GM12878 (cell line): ENCODE data around the gene RHEBL1. TPM values are rescaled to one million over a fixed set of nuclear protein-coding genes. Genes with fewer than 3 reads are reported as not detected.

Experiments used
- ATAC-seq: fragments of 200-7000 bp; cut with Tn5 transposase; 3 replicates; pipeline ENCODE4 v1.9.1; 2020; ENCODE audit warnings: mild to moderate bottlenecking, moderate library complexity
- BruUV-seq: library from RNA; stranded (reverse); fragments of 400-500 nt; replicated peaks from 2 replicates; lab custom pipeline; 2021; lab: Mats Ljungman, UMichigan
- CTCF ChIA-PET: fragments of 300-600 bp; sonication (Branson Sonifier 250); formaldehyde crosslinking; extraction: SDS; loops from one replicate; lab custom pipeline; 2021; ENCODE audit warnings: inconsistent platforms; lab: Yijun Ruan, JAX
- POLR2A ChIA-PET: fragments of 350-600 bp; formaldehyde crosslinking; extraction: SDS; loops from one replicate; lab custom pipeline; 2021; ENCODE audit warnings: inconsistent platforms; lab: Charles Lee
- RAD21 ChIA-PET: fragments of 300-600 bp; sonication (Branson Sonifier 250); formaldehyde crosslinking; loops from one replicate; lab custom pipeline; 2023; ENCODE audit warnings: antibody characterized with exemption; ENCODE audit not compliant: unreplicated experiment; lab: Charles Lee
- SMC1A ChIA-PET: fragments of 300-600 bp; sonication (Branson Sonifier 250); formaldehyde crosslinking; loops from one replicate; lab custom pipeline; 2023; ENCODE audit not compliant: unreplicated experiment, uncharacterized antibody; lab: Charles Lee
- DNase-seq: peaks from one replicate; pipeline ENCODE4 v3.0.0-alpha.2; 2011; ENCODE audit warnings: low read depth, low spot score
- FAIRE-seq: peaks from 3 replicates; lab custom pipeline; 2011; peaks lifted over from hg19 to GRCh38; lab: Jason Lieb, UNC
- H2AFZ ChIP-seq: 2 replicates; pipeline ENCODE4 v1.6.0; 2011; ENCODE audit warnings: low read depth, low read length, control low read depth; ENCODE audit not compliant: control insufficient read depth
- H3K27ac ChIP-seq: 2 replicates; pipeline ENCODE4 v1.5.1; 2011; ENCODE audit warnings: control low read depth; ENCODE audit not compliant: control insufficient read depth, insufficient read depth
- H3K27me3 ChIP-seq, 2 experiments: replicated peaks in 1 of 2; 2 replicates each; pipeline versions ENCODE4 v1.6.0 to v1.6.1; 2011; ENCODE audit warnings: low read length in 1 of 2; ENCODE audit not compliant: control insufficient read depth in 2 of 2, insufficient read depth in 2 of 2
- H3K36me3 ChIP-seq, 2 experiments: 2 replicates each; pipeline ENCODE4 v1.5.1; 2011; ENCODE audit warnings: low read length in 1 of 2; ENCODE audit not compliant: control insufficient read depth in 2 of 2, insufficient read depth in 2 of 2
- H3K4me1 ChIP-seq: 2 replicates; pipeline ENCODE4 v1.6.1; 2011; ENCODE audit warnings: mild to moderate bottlenecking, low read length, moderate library complexity, mixed read lengths; ENCODE audit not compliant: control insufficient read depth, insufficient read depth
- H3K4me2 ChIP-seq: 2 replicates; pipeline ENCODE4 v1.6.0; 2011; ENCODE audit warnings: control low read depth; ENCODE audit not compliant: control insufficient read depth, insufficient read depth
- H3K4me3 ChIP-seq: fragments of 200-600 bp; sonication (generic); 2 replicates; pipeline ENCODE4 v1.5.1; 2016
- H3K79me2 ChIP-seq: 2 replicates; pipeline ENCODE4 v1.6.0; 2011; ENCODE audit warnings: low read length; ENCODE audit not compliant: control insufficient read depth, insufficient read depth
- H3K9ac ChIP-seq: 2 replicates; pipeline ENCODE4 v1.8.0; 2011; ENCODE audit warnings: low read length, control low read depth, mixed read lengths; ENCODE audit not compliant: control insufficient read depth, insufficient read depth
- H3K9me3 ChIP-seq: replicated peaks from 3 replicates; pipeline ENCODE4 v1.5.1; 2011; ENCODE audit warnings: mild to moderate bottlenecking, low read length; ENCODE audit not compliant: control insufficient read depth, insufficient read depth
- H4K20me1 ChIP-seq: 2 replicates; pipeline ENCODE4 v1.6.0; 2011; ENCODE audit not compliant: control insufficient read depth, insufficient read depth
- BACH1 ChIP-seq: fragments of 450-650 bp; IDR thresholded peaks from 2 replicates; pipeline ENCODE4 v1.6.1; 2017; ENCODE audit warnings: mild to moderate bottlenecking, borderline replicate concordance
- CTCF ChIP-seq, 3 experiments: IDR thresholded peaks in 2 of 3; conservative IDR thresholded peaks in 1 of 3; 2 replicates each; pipeline ENCODE4 v1.5.1; 2011; ENCODE audit warnings: low read depth in 3 of 3, low read length in 3 of 3, mild to moderate bottlenecking in 3 of 3, control low read depth in 2 of 3, moderate library complexity in 2 of 3, inconsistent platforms in 1 of 3, mixed read lengths in 1 of 3; ENCODE audit not compliant: control insufficient read depth in 2 of 3, insufficient read depth in 1 of 3; ENCODE audit errors: extremely low read depth in 1 of 3
- FOS ChIP-seq: IDR thresholded peaks from 3 replicates; pipeline ENCODE4 v1.6.1; 2011; ENCODE audit warnings: borderline replicate concordance; ENCODE audit not compliant: insufficient read length; ENCODE audit errors: extremely low read depth
- RAD21 ChIP-seq: IDR thresholded peaks from 2 replicates; pipeline ENCODE4 v1.6.1; 2011; ENCODE audit warnings: mild to moderate bottlenecking, low read depth, low read length, moderate library complexity; ENCODE audit not compliant: insufficient read depth
- SMC3 ChIP-seq: IDR thresholded peaks from 2 replicates; pipeline ENCODE4 v1.6.1; 2011; ENCODE audit warnings: low read length, improper control_type of control experiment, borderline replicate concordance
- WGBS: methylation state at CpG from one replicate; pipeline ENCODE4 v1.1.6; 2016; ENCODE audit warnings: low lambda C conversion rate; ENCODE audit not compliant: insufficient replicate concordance, insufficient coverage; ENCODE audit errors: missing lambda C conversion rate; 5-methylcytosine and 5-hydroxymethylcytosine counted together
- in situ Hi-C: fragments of 300-500 bp; cut with MboI; formaldehyde crosslinking; loops from 9 replicates; pipeline ENCODE4 v1.14.3; 2018; ENCODE audit warnings: mixed read lengths
- intact Hi-C: fragments of 100-400 bp; cut with micrococcal nuclease; formaldehyde crosslinking; loops from one replicate; pipeline ENCODE4 v1.14.2; 2022; ENCODE audit not compliant: unreplicated experiment
- polyA plus RNA-seq, 11 experiments: library from polyadenylated mRNA; depleted of rRNA in 4 of 11; unstranded in 6 of 11; stranded (reverse) in 5 of 11; fragments of >200 nt; fragmentation: Nextera tagmentation in 4 of 11; fragmentation: Illumina TruSeq in 1 of 11; extraction: Ambion mirVana in 4 of 11; extraction: Trizol in 1 of 11; gene quantifications; 1 replicate in 1 of 11; 2 replicates in 10 of 11; pipeline versions ENCODE4 v1.2.1 to v1.2.3, GENCODE V29; 2011 to 2016; ENCODE audit warnings: inconsistent platforms in 2 of 11, missing spikeins in 2 of 11, low read depth in 1 of 11
- total RNA-seq, 4 experiments: library from RNA; depleted of rRNA in 3 of 4; stranded (reverse); fragments of >200 nt in 3 of 4; fragmentation: Illumina TruSeq in 1 of 4; extraction: Trizol in 1 of 4; gene quantifications; 2 replicates each; pipeline versions ENCODE4 v1.2.1 to v1.2.3, GENCODE V29; 2013 to 2021

The RHEBL1 gene
- total and polyA plus RNA-seq, 10 of the 15 experiments (the other 5 are each of a cell fraction or from before 2014, with no cell fraction given), result 5.9 to 18.7 (median 12.0) TPM

DNA sequence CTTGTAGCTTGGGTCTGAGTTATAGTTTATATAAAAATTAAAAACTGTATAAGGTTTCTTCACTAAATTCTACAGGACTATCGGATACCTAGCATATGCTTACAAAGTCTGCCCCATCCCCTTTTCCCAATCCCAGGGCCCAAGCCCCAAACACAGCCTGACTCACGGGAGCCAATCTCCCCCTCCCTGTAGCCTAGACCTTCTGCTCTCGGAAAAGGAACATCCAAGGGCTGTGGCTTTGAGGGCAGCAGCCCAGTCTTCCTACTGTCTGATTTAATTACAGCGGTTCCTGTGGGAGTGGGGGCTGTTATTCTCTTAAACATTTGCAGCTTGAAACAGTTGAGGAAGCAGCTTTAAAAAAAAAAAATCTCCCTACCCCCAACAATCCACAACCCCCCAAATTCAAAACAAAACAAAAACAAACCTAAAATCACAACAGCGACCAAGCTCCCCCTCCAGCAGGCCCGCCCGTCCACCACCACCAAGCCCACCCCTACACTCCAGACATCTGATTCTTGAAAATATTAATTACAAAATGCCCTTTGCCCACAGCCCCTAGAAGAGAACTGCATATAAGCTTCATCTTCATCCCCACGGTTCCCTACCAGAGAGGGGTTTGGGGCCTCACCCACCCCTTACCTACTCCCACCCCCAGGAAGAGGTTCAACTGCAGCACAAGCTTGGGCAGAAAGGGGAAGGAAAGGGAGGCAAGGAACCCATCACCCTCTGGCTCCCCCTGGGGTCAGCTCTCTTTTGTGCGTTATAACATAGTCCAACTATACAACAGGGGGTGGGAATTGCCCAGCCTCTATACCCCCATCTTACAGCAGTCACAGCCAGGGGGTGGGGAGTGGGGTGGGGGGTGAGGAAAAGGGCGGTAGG lies 50.1 kb downstream of the RHEBL1 start:
- intact Hi-C loops, result no loop called here
- RAD21 ChIA-PET, result interaction anchor here (0.6 to 2.2 kb wide), 16 partner anchors 10 to 679 kb away, joined by 3 to 54 read pairs (median 3); partner anchors contain the start of genes ARF3, DDN, DDX23 and WNT1
- peak; percentile 54 for ATAC-seq
- Histone ChIP-seq H2AFZ (no peak overlapping the region), H3K4me1 (0 out of 2 replicates have a peak, but pooled peaks cover 3% of the 10 kb centered on the region), H3K4me3 (peak overlapping the region; percentile 71), H3K9ac (peak overlapping the region; percentile 90; the same call in 1 of the 2 replicates), H3K27ac (peak overlapping the region; percentile 66), H3K27me3 (no peaks in the 10 kb centered on the region), H3K79me2 (peaks cover 17% of the 10 kb centered on the region), H4K20me1 (no peaks in the 10 kb centered on the region), H3K9me3 (no peaks in the 10 kb centered on the region), H3K36me3 (peaks cover 3 to 12% of the 10 kb centered on the region in 2 experiments), H3K4me2 (peak overlapping the region; percentile 45; the same call in 1 of the 2 replicates)
- BruUV-seq, result no TSS peak
- 30% methylated on average over 9 of the region's 10 CpGs for WGBS
- CTCF ChIA-PET, result interaction anchor here (0.5 to 3.6 kb wide), 18 partner anchors 10 to 216 kb away, joined by 3 to 54 read pairs (median 5); partner anchors contain the start of genes DDN and DDX23
- POLR2A ChIA-PET, result interaction anchor here (0.6 to 1.7 kb wide), 4 partner anchors 21 to 173 kb away, joined by 3 to 39 read pairs (median 4); partner anchors contain the start of genes DDN and TUBA1B
- in situ Hi-C loops, result no loop called here
- SMC1A ChIA-PET, result interaction anchor here (1.1 to 3.4 kb wide), 6 partner anchors 12 to 38 kb away, joined by 3 to 15 read pairs (median 4); no protein-coding TSS in a partner anchor
- no peak for DNase-seq
- TF ChIP-seq FOS, result no peak
- TF ChIP-seq SMC3, result peak; percentile 32; the same call in 1 of the 2 replicates
- peak; percentile 26 to 66 (median 54); a peak in 5 of 6 replicates for TF ChIP-seq CTCF (IDR thresholded peaks at IDR 0.05 in 2 of 3, conservative IDR thresholded peaks at IDR 0.05 in 1 of 3; ENCODE audit: control insufficient read depth in 2 of 3, extremely low read depth in 1 of 3, insufficient read depth in 1 of 3, low read depth in 3 of 3, low read length in 3 of 3)
- TF ChIP-seq BACH1, result no peak
- peak; percentile 39; the same call in 1 of the 2 replicates for TF ChIP-seq RAD21
- FAIRE-seq, result no peak
